GM19328 (cell line): ENCODE results near the gene GCNT1.
"Not testable (repeated sequence)": the region's sequence is repeated elsewhere in the genome, so short reads cannot be mapped to it uniquely, and the experiment has no call there.

ENCODE experiments used
- ATAC-seq: cut with Tn5 transposase; IDR thresholded peaks from one replicate; pipeline ENCODE4 v1.9.1; 2021; ENCODE audit warnings: mild to moderate bottlenecking, moderate library complexity; ENCODE audit not compliant: unreplicated experiment

The GCNT1 gene

GRCh38 chr9:76479337-76479736 is 20.4 kb downstream of the GCNT1 start:
- not testable (repeated sequence) for ATAC-seq

- ATAC-seq = no peak
These were observed 27.2 kb downstream of the GCNT1 start for GRCh38 chr9:76486151-76486550.

- ATAC-seq = no peak
These were observed 31.4 kb downstream of the GCNT1 start for GRCh38 chr9:76490249-76490990.

- ATAC-seq = not testable (repeated sequence)
These were observed 32.1 kb downstream of the GCNT1 start for GRCh38 chr9:76491056-76491455.

- ATAC-seq = not testable (repeated sequence)
These were observed 34.5 kb downstream of the GCNT1 start for GRCh38 chr9:76493496-76493895.

- ATAC-seq = no peak
These were observed 41.1 kb downstream of the GCNT1 start for GRCh38 chr9:76500061-76500460.

GRCh38 chr9:76502746-76503145 is 43.8 kb downstream of the GCNT1 start:
- no peak for ATAC-seq

- ATAC-seq = no peak
These were observed 51.1 kb downstream of the GCNT1 start for GRCh38 chr9:76510041-76510440.

- ATAC-seq = no peak
These were observed 51.5 kb downstream of the GCNT1 start for GRCh38 chr9:76510446-76510845.

GRCh38 chr9:76512826-76513225 is 53.8 kb downstream of the GCNT1 start:
- no peak for ATAC-seq

GRCh38 chr9:76516350-76516749 is 57.4 kb downstream of the GCNT1 start:
- no peak for ATAC-seq

GRCh38 chr9:76516871-76517270 is 57.9 kb downstream of the GCNT1 start:
- ATAC-seq = no peak

- no peak for ATAC-seq
These were observed 60.3 kb downstream of the GCNT1 start for GRCh38 chr9:76519075-76519835.

- no peak for ATAC-seq
These were observed 62.3 kb downstream of the GCNT1 start for GRCh38 chr9:76521244-76521681.

GRCh38 chr9:76521906-76522305 is 62.9 kb downstream of the GCNT1 start:
- ATAC-seq = no peak

GRCh38 chr9:76523617-76524200 is 64.7 kb downstream of the GCNT1 start:
- ATAC-seq = not testable (repeated sequence)

GRCh38 chr9:76525196-76525595 is 66.2 kb downstream of the GCNT1 start:
- ATAC-seq = no peak

- ATAC-seq = no peak
These were observed 67.0 kb downstream of the GCNT1 start for GRCh38 chr9:76526026-76526425.

GRCh38 chr9:76528056-76528455 is 69.1 kb downstream of the GCNT1 start:
- ATAC-seq = no peak

GRCh38 chr9:76528642-76529190 is 69.7 kb downstream of the GCNT1 start:
- no peak for ATAC-seq

GRCh38 chr9:76529653-76530052 is 70.7 kb downstream of the GCNT1 start:
- ATAC-seq = no peak
